ENCODE data around the gene RNF152. TPM values are rescaled to one million over a fixed set of nuclear protein-coding genes. Genes with fewer than 3 reads are reported as not detected.

Gene RNF152
- polyA plus RNA-seq, 1 donor from 2014 or later: 22.9 TPM

GRCh38 chr18:61900504-61901281 is 7.9 kb upstream of the RNF152 start:
- Histone ChIP-seq H3K4me3 (ENCODE audit: low read length) (no peak overlapping the region), H3K9me3 (ENCODE audit: low read length) (no peaks in the 10 kb centered on the region), H3K4me2 (ENCODE audit: low read length) (no peak overlapping the region), H3K79me2 (replicated peaks; ENCODE audit: insufficient read depth, low read length) (no peaks in the 10 kb centered on the region), H3K27ac (ENCODE audit: low read length) (no peak overlapping the region), H3K27me3 (ENCODE audit: insufficient read depth, low read depth, low read length) (no peaks in the 10 kb centered on the region), H4K20me1 (ENCODE audit: insufficient read depth) (no peaks in the 10 kb centered on the region), H2AFZ (ENCODE audit: low read depth, low read length) (no peak overlapping the region), H3K9ac (ENCODE audit: low read length) (no peak overlapping the region), H3K36me3 (ENCODE audit: insufficient read depth, low read length) (no peaks in the 10 kb centered on the region), H3F3A (ENCODE audit: insufficient read depth, low read length, poor library complexity, severe bottlenecking) (no peaks in the 10 kb centered on the region), H3K9me2 (ENCODE audit: insufficient read depth, low read length) (no peaks in the 10 kb centered on the region)
- TF ChIP-seq CTCF (IDR thresholded peaks at IDR 0.05; ENCODE audit: poor library complexity, severe bottlenecking): no peak
- no peak for TF ChIP-seq EP300 (conservative IDR thresholded peaks at IDR 0.05; ENCODE audit: poor library complexity, severe bottlenecking)
- TF ChIP-seq SMC3 (conservative IDR thresholded peaks at IDR 0.05; ENCODE audit: poor library complexity): no peak
- no peak for TF ChIP-seq TAF1 (IDR thresholded peaks at IDR 0.05; ENCODE audit: low read depth)
- TF ChIP-seq EZH2 (IDR thresholded peaks at IDR 0.05; ENCODE audit: borderline replicate concordance, insufficient read depth, low read length, poor library complexity, severe bottlenecking): no peak
- TF ChIP-seq MXI1 (conservative IDR thresholded peaks at IDR 0.05; ENCODE audit: poor library complexity, severe bottlenecking): no peak
- TF ChIP-seq REST (IDR thresholded peaks at IDR 0.05; ENCODE audit: borderline replicate concordance): no peak
- no peak for TF ChIP-seq POLR2AphosphoS5 (IDR thresholded peaks at IDR 0.05)
- no peak for TF ChIP-seq RAD21 (conservative IDR thresholded peaks at IDR 0.05)

- H3F3A ChIP-seq (ENCODE audit: insufficient read depth, low read length, poor library complexity, severe bottlenecking): no peaks in the 10 kb centered on the region
- peaks cover 2% of the 10 kb centered on the region for H3K27me3 ChIP-seq (ENCODE audit: insufficient read depth, low read depth, low read length)
- no peaks in the 10 kb centered on the region for H3K79me2 ChIP-seq (replicated peaks; ENCODE audit: insufficient read depth, low read length)
- no peak overlapping the region for H2AFZ ChIP-seq (ENCODE audit: low read depth, low read length)
- H3K4me2 ChIP-seq (ENCODE audit: low read length): no peak overlapping the region
- no peaks in the 10 kb centered on the region for H3K9me3 ChIP-seq (ENCODE audit: low read length)
- H3K9me2 ChIP-seq (ENCODE audit: insufficient read depth, low read length): no peaks in the 10 kb centered on the region
- no peak overlapping the region for H3K9ac ChIP-seq (ENCODE audit: low read length)
- no peak overlapping the region for H3K4me3 ChIP-seq (ENCODE audit: low read length)
- TF ChIP-seq REST (IDR thresholded peaks at IDR 0.05; ENCODE audit: borderline replicate concordance) (no peak), RAD21 (conservative IDR thresholded peaks at IDR 0.05) (no peak), EZH2 (IDR thresholded peaks at IDR 0.05; ENCODE audit: borderline replicate concordance, insufficient read depth, low read length, poor library complexity, severe bottlenecking) (no peak), EP300 (conservative IDR thresholded peaks at IDR 0.05; ENCODE audit: poor library complexity, severe bottlenecking) (no peak), SMC3 (conservative IDR thresholded peaks at IDR 0.05; ENCODE audit: poor library complexity) (no peak), TAF1 (IDR thresholded peaks at IDR 0.05; ENCODE audit: low read depth) (no peak), POLR2AphosphoS5 (IDR thresholded peaks at IDR 0.05) (no peak), CTCF (IDR thresholded peaks at IDR 0.05; ENCODE audit: poor library complexity, severe bottlenecking) (no peak), MXI1 (conservative IDR thresholded peaks at IDR 0.05; ENCODE audit: poor library complexity, severe bottlenecking) (no peak)
- no peaks in the 10 kb centered on the region for H3K36me3 ChIP-seq (ENCODE audit: insufficient read depth, low read length)
- no peak overlapping the region for H3K27ac ChIP-seq (ENCODE audit: low read length)
- no peaks in the 10 kb centered on the region for H4K20me1 ChIP-seq (ENCODE audit: insufficient read depth)
Measured at GRCh38 chr18:61898640-61899101, 5.9 kb upstream of the RNF152 start.
